Epithelial cell of esophagus (primary cell): ENCODE measurements around the gene TNC.
A peak's percentile ranks its signal among the peaks of the same experiment; 100 is the strongest.

Experiments used
- DNase-seq: peaks from one replicate; pipeline ENCODE4 v3.0.0; 2010; ENCODE audit warnings: low read depth
- H3K4me3 ChIP-seq: 2 replicates; pipeline ENCODE4 v1.5.1; 2011; ENCODE audit warnings: mild to moderate bottlenecking, low read length, control low read depth
- TF ChIP-seq, protein P1 (sequence below): IDR thresholded peaks from 2 replicates; pipeline ENCODE4 v1.5.1; 2011; ENCODE audit warnings: low read depth, mild to moderate bottlenecking, low read length, control low read depth, inconsistent platforms; ENCODE audit not compliant: insufficient read depth; ENCODE audit errors: missing control alignments

TNC gene

DNA sequence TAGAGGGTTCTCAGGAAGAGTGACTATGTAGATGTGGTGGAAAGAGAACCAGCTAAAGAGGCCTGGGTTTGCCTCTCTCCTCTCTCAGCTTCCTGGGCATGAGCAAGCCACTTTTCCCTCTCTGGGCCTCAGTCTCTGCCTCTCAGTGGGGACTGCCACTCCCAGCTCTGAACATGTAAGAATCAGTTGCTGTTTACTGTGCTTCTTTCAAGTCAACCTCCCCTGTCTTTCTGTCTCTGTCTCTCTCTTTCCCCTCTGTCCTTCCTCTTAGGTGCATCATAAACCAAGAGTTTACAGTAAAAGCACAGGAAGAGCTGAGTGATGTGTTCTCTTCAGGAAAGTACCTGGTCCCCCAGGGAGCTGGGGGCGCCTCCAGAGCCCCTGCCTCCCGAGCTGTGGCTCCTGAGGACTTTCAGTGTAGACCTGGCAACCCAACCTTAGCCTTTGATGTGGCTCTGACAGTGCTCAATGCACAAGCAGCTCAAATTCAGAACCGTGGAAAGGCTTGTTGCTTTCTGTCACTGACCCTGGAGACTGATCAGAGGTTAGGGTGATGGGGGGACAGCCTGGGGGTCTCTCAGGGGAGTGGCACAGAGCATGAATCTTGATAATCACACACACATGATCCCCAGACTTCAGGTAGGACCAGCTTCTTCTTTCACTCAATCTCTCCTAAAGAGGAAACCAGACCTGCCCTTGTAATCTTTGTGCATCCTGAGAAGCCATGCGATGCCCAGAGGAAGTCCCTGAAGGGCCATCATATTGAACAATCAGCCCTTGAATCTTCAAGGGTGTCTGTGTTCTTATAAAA is 128.2 kb downstream of the TNC start:
- no peak for DNase-seq
- TF ChIP-seq, protein P1, sequence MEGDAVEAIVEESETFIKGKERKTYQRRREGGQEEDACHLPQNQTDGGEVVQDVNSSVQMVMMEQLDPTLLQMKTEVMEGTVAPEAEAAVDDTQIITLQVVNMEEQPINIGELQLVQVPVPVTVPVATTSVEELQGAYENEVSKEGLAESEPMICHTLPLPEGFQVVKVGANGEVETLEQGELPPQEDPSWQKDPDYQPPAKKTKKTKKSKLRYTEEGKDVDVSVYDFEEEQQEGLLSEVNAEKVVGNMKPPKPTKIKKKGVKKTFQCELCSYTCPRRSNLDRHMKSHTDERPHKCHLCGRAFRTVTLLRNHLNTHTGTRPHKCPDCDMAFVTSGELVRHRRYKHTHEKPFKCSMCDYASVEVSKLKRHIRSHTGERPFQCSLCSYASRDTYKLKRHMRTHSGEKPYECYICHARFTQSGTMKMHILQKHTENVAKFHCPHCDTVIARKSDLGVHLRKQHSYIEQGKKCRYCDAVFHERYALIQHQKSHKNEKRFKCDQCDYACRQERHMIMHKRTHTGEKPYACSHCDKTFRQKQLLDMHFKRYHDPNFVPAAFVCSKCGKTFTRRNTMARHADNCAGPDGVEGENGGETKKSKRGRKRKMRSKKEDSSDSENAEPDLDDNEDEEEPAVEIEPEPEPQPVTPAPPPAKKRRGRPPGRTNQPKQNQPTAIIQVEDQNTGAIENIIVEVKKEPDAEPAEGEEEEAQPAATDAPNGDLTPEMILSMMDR: no peak
- H3K4me3 ChIP-seq: no peak overlapping the region

DNA sequence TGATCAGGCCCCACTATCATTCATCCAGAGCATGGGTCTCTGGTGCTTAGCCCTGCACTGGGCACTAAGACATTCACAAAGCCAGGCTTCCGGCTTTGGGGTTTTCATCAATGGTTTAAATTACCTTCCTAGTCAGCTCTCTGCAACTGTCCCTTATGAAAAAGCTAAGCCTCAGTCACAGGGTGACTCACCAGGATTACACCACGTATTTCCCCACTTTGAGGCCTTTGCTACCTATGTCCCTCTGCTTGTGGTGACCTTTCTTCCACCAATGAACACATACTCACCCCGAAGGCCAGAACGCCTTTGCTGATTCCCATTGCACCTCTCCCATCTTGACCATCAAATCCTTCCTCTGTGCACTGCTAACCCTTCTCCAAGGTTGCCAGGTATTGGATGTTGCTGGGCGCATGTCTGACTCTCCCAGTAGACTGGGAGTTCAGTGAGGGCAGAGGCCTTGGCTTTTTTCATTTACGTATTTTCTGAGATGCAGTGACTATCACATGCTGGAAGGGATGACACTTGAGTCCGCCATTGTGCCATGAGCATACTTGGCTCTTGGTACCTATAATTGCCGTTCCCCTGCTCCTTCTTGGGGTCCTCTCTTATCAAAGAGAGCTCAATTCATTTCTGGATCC is 128.9 kb downstream of the TNC start:
- TF ChIP-seq, protein P1: no peak
- peak; percentile 63 for DNase-seq
- H3K4me3 ChIP-seq: no peak overlapping the region

DNA sequence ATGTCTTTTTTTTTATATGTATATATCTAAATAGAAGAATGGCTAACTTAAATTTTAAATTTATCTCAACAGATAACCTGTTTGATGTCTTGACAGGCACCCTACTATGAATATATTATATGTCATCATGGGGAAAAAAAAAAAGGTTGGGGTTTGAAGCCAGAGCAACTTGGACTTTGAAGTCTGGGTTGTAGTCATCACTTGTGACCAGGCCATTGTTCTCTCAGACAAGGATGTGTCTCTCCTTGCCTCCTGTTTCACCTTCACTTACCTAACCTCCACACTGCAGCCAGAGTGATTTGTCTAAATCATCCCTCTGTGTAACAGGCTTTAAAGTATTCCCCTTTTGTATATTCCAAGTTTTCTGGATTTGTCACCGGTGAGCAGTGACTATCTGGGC is 130.8 kb downstream of the TNC start:
- H3K4me3 ChIP-seq: no peak overlapping the region
- no peak for DNase-seq
- TF ChIP-seq, protein P1: no peak

DNA sequence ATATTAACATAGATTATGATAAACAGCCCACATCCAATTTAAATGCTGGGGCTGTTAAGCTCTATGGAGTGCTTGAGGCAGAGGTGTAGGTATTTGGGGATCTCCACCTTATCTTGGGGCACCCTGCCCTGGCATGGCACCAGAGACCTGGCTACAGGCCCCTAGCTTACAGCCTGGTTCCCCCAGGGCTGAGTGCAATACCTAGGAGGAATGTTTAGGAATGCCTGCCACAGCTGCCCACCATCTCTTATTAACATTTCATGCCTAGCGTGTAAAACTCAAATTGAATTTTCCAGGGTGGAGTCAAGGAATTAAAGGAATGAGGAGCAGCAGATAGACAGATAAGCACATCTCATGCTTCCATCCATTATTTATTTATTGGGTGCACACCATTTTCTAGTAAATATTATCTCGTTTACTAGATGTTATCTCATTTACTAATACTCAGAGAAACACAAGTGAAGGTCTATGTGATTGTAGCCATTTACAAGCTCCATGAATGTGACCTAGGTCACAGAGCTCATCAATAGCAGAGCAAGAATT is 131.9 kb downstream of the TNC start:
- H3K4me3 ChIP-seq: no peak overlapping the region
- DNase-seq: no peak
- TF ChIP-seq, protein P1: no peak

DNA sequence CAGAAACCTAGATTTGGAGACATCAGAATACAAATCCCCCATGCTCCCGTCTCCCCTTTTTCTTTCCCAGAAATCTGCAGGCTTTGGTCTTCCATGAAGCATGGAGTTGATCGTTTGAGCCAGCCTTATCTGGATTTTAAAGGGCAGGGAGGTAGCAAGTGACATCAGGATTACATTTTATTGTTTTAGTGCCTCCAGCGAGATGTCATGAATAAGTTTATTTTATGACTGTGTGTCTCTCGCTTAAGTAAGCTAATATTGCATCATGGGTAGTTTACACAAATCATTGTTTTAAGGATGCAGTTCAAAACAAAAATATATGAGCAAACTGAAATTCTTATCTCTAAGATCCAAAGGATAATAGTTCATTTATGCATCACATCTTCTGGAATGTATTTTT is 136.9 kb downstream of the TNC start:
- TF ChIP-seq, protein P1: no peak
- H3K4me3 ChIP-seq: no peak overlapping the region
- no peak for DNase-seq

DNA sequence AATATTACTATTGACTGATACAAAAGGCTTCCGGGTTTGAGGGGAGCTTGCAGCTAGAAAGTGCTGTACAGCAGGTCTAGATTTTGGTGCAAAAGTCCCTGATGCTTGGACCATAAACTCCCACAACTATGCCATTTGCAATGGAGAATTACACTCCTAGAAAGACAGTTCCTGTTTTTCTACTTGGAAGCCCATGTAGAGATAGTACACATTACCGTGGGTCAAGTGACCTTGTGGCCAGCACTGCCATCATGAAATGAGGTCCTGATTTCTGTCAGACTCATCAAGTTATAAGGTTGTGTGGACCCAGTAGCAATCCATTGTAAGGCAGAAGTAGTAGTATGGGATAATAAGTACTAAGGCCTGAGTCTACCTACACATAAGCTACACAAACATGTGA is 144.7 kb downstream of the TNC start:
- TF ChIP-seq, protein P1: no peak
- H3K4me3 ChIP-seq: no peak overlapping the region
- no peak for DNase-seq
